AG04449 (cell line): ENCODE data around the gene ST3GAL6.

Source experiments
- CTCF ChIA-PET: fragments of 350-600 bp; formaldehyde crosslinking; extraction: SDS; loops from one replicate; lab custom pipeline; 2021; ENCODE audit warnings: antibody characterized with exemption; lab: Yijun Ruan, JAX
- POLR2A ChIA-PET: fragments of 400-600, 350-600 bp; formaldehyde crosslinking; extraction: SDS; loops from one replicate; lab custom pipeline; 2020; ENCODE audit warnings: antibody characterized with exemption, inconsistent platforms; lab: Yijun Ruan, JAX
- DNase-seq: peaks from one replicate; pipeline ENCODE4 v3.0.0-alpha.2; 2010; ENCODE audit warnings: low read depth, low spot score
- H3K4me3 ChIP-seq: 2 replicates; pipeline ENCODE4 v1.5.1; 2011; ENCODE audit warnings: low read depth, mild to moderate bottlenecking, control low read depth, low read length
- CTCF ChIP-seq: IDR thresholded peaks from one replicate; pipeline ENCODE4 v1.5.1; 2011; ENCODE audit warnings: mild to moderate bottlenecking, moderate library complexity, low read length, control low read depth, inconsistent platforms; ENCODE audit not compliant: insufficient read depth; ENCODE audit errors: missing control alignments

The ST3GAL6 gene

DNA sequence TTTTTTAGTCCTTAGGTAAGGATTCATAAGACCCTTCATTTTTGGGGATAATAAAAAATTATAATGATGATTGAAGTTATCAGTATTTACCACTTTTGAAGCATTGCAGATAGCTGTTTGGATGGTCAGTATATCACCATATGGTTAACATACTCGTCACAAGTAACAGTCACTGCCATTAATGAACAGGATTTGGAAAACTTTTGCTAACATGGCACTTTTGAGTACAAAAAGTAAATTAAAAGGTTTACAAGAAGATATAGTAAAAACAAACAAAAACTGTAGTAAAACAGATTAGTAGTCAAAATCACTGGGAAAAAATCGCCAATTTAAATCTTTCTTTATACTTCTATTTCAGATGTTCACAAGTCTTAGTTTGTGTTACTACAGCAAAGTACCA is 37.8 kb upstream of the ST3GAL6 start:
- CTCF ChIA-PET = no interaction called here
- no peak for DNase-seq
- H3K4me3 ChIP-seq = no peak overlapping the region
- TF ChIP-seq CTCF = no peak
- POLR2A ChIA-PET = no interaction called here

GRCh38 chr3:98726084-98726483 is 37.1 kb upstream of the ST3GAL6 start:
- H3K4me3 ChIP-seq = no peak overlapping the region
- POLR2A ChIA-PET = no interaction called here
- no peak for TF ChIP-seq CTCF
- DNase-seq = peak; percentile 28
- CTCF ChIA-PET = interaction anchor here (1.2 kb wide), 1 partner anchor 10 kb away, joined by 3 read pairs; no protein-coding TSS in a partner anchor

DNA sequence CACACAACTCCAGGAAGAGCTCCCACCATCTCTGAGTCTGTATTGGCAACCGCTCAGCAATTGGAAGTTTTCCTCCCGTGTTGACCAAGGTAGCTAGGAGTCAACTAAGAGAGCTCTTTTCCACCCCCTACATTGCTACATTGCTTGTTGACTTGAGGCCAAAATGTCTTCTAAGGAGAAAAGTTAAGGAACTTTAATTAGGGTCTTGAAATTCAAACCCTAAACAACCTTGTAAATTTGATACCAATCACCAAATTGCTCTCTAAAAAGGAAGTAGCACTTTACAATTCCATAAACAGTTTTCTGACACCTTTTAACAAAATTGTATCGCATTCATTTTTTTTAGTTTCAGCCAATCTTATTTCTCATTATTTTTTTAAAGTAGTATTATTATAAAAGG is 35.5 kb upstream of the ST3GAL6 start:
- H3K4me3 ChIP-seq = no peak overlapping the region
- ChIA-PET CTCF (interaction anchor here (1.2 to 1.5 kb wide), 2 partner anchors 8 to 266 kb away, joined by 3 to 4 read pairs; no protein-coding TSS in a partner anchor), POLR2A (no interaction called here)
- TF ChIP-seq CTCF = no peak
- DNase-seq = no peak

GRCh38 chr3:98728672-98729071 is 34.5 kb upstream of the ST3GAL6 start:
- ChIA-PET POLR2A (no interaction called here), CTCF (interaction anchor here (1.1 kb wide), 1 partner anchor 127 kb away, joined by 3 read pairs; no protein-coding TSS in a partner anchor)
- no peak for TF ChIP-seq CTCF
- DNase-seq = no peak
- H3K4me3 ChIP-seq = no peak overlapping the region

DNA sequence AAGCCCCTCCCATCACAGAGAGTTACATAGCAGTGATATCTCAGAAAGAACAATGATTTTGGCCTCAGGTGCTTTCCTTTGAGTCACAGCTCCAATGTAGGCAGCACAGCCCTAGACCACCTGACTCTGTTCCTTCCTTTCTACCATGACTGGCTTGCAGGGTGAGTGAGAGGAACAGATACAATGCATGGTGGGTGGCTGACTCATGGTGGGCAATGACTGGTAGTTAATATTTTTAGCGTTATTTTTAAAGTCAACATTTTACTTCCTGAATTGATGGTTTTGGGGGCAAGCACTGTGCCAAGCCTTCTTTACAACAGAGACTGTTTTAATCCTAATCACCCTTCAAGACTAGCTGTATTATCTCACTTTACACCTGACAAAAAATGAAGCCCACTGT is 32.8 kb upstream of the ST3GAL6 start:
- no peak overlapping the region for H3K4me3 ChIP-seq
- ChIA-PET CTCF (no interaction called here), POLR2A (no interaction called here)
- no peak for DNase-seq
- no peak for TF ChIP-seq CTCF

GRCh38 chr3:98730886-98731537 is 32.1 kb upstream of the ST3GAL6 start:
- H3K4me3 ChIP-seq = no peak overlapping the region
- CTCF ChIA-PET = no interaction called here
- no peak for TF ChIP-seq CTCF
- no peak for DNase-seq
- POLR2A ChIA-PET = no interaction called here
